ENCODE results near the gene WWOX. TPM values are rescaled to one million over a fixed set of nuclear protein-coding genes. Genes with fewer than 3 reads are reported as not detected.

WWOX gene
- polyA plus RNA-seq, 1 donor (not counting 4 experiments of a cell fraction or from before 2014, with no cell fraction given), result 5.1 TPM

GRCh38 chr16:78645657-78646056 is 546.2 kb downstream of the WWOX start:
- H3K9me1 ChIP-seq (ENCODE audit: control insufficient read depth, extremely low read depth, insufficient read depth, low read length), result no peaks in the 10 kb centered on the region
- no peaks in the 10 kb centered on the region for H3K79me2 ChIP-seq (ENCODE audit: control insufficient read depth, insufficient read depth, low read length)
- DNase-seq (ENCODE audit: low read depth, low spot score) (no peak), FAIRE-seq (no peak)
- H3K36me3 ChIP-seq (ENCODE audit: control insufficient read depth in 2 of 2, extremely low read depth in 1 of 2, insufficient read depth in 2 of 2, low read length in 2 of 2), result no peaks in the 10 kb centered on the region
- H3K27ac ChIP-seq (ENCODE audit: control insufficient read depth, insufficient read depth, low read length), result no peak overlapping the region
- no peaks in the 10 kb centered on the region for H4K20me1 ChIP-seq (ENCODE audit: control insufficient read depth, extremely low read depth, insufficient read depth, low read length)
- H3K4me2 ChIP-seq (ENCODE audit: control insufficient read depth, extremely low read depth, insufficient read depth, low read depth, low read length), result no peak overlapping the region
- H3K27me3 ChIP-seq (ENCODE audit: control insufficient read depth, extremely low read depth, insufficient read depth, low read length), result no peaks in the 10 kb centered on the region
- dilution Hi-C loops (cut with MboI; ENCODE audit: extremely low pct_ligation_motif_present, low sequenced_read_pairs), result no loop called here
- TF ChIP-seq, protein P1, sequence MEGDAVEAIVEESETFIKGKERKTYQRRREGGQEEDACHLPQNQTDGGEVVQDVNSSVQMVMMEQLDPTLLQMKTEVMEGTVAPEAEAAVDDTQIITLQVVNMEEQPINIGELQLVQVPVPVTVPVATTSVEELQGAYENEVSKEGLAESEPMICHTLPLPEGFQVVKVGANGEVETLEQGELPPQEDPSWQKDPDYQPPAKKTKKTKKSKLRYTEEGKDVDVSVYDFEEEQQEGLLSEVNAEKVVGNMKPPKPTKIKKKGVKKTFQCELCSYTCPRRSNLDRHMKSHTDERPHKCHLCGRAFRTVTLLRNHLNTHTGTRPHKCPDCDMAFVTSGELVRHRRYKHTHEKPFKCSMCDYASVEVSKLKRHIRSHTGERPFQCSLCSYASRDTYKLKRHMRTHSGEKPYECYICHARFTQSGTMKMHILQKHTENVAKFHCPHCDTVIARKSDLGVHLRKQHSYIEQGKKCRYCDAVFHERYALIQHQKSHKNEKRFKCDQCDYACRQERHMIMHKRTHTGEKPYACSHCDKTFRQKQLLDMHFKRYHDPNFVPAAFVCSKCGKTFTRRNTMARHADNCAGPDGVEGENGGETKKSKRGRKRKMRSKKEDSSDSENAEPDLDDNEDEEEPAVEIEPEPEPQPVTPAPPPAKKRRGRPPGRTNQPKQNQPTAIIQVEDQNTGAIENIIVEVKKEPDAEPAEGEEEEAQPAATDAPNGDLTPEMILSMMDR (optimal IDR thresholded peaks at IDR 0.05 in 1 of 3, IDR thresholded peaks at IDR 0.05 in 1 of 3, conservative IDR thresholded peaks at IDR 0.05 in 1 of 3; ENCODE audit: extremely low read depth in 1 of 3, insufficient read depth in 2 of 3, low read length in 3 of 3), result no peak
- no peak for TF ChIP-seq EZH2 (IDR thresholded peaks at IDR 0.05; ENCODE audit: low read length)
- no peaks in the 10 kb centered on the region for H3K9me3 ChIP-seq (ENCODE audit: control insufficient read depth, low read depth, low read length)
- no peak overlapping the region for H2AFZ ChIP-seq (ENCODE audit: control insufficient read depth, low read length)
- no peak overlapping the region for H3K9ac ChIP-seq (ENCODE audit: control insufficient read depth, extremely low read depth, insufficient read depth, low read length)
- H3K4me3 ChIP-seq (ENCODE audit: control insufficient read depth in 2 of 3, extremely low read depth in 1 of 3, insufficient read depth in 2 of 3, low read depth in 1 of 3, low read length in 3 of 3), result no peak overlapping the region
- no peaks in the 10 kb centered on the region for H3K4me1 ChIP-seq (ENCODE audit: control insufficient read depth, extremely low read depth, insufficient read depth, low read length)

DNA sequence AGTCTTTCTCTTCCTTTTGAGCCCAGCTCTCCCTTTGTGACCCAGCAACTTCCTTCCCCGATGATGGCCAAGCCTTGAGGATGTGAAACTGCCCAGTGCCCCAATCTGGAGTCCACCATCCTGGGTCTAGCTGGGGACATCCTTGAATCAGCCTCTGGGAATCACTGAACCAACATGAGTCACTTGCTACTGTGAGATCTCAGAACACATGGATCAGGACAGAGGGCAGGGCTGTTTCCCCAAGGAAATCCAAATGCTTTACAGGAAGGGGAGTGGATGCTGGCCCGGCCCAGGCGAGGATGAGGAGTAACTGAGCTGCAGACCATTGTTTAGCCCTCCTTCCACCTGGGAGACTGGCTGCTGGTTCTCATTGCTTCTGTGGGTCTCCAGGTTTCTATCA is 547.6 kb downstream of the WWOX start:
- dilution Hi-C loops (cut with MboI; ENCODE audit: extremely low pct_ligation_motif_present, low sequenced_read_pairs), result no loop called here
- DNase-seq (ENCODE audit: low read depth, low spot score) (no peak), FAIRE-seq (no peak)
- H4K20me1 ChIP-seq (ENCODE audit: control insufficient read depth, extremely low read depth, insufficient read depth, low read length), result no peaks in the 10 kb centered on the region
- H3K79me2 ChIP-seq (ENCODE audit: control insufficient read depth, insufficient read depth, low read length), result no peaks in the 10 kb centered on the region
- no peaks in the 10 kb centered on the region for H3K9me1 ChIP-seq (ENCODE audit: control insufficient read depth, extremely low read depth, insufficient read depth, low read length)
- no peak overlapping the region for H3K9ac ChIP-seq (ENCODE audit: control insufficient read depth, extremely low read depth, insufficient read depth, low read length)
- no peak overlapping the region for H2AFZ ChIP-seq (ENCODE audit: control insufficient read depth, low read length)
- H3K4me2 ChIP-seq (ENCODE audit: control insufficient read depth, extremely low read depth, insufficient read depth, low read depth, low read length), result no peak overlapping the region
- no peaks in the 10 kb centered on the region for H3K9me3 ChIP-seq (ENCODE audit: control insufficient read depth, low read depth, low read length)
- no peaks in the 10 kb centered on the region for H3K4me1 ChIP-seq (ENCODE audit: control insufficient read depth, extremely low read depth, insufficient read depth, low read length)
- no peak for TF ChIP-seq EZH2 (IDR thresholded peaks at IDR 0.05; ENCODE audit: low read length)
- no peaks in the 10 kb centered on the region for H3K27me3 ChIP-seq (ENCODE audit: control insufficient read depth, extremely low read depth, insufficient read depth, low read length)
- no peak overlapping the region for H3K27ac ChIP-seq (ENCODE audit: control insufficient read depth, insufficient read depth, low read length)
- H3K4me3 ChIP-seq (ENCODE audit: control insufficient read depth in 2 of 3, extremely low read depth in 1 of 3, insufficient read depth in 2 of 3, low read depth in 1 of 3, low read length in 3 of 3), result no peak overlapping the region
- H3K36me3 ChIP-seq (ENCODE audit: control insufficient read depth in 2 of 2, extremely low read depth in 1 of 2, insufficient read depth in 2 of 2, low read length in 2 of 2), result no peaks in the 10 kb centered on the region

GRCh38 chr16:78647491-78647890 is 548.0 kb downstream of the WWOX start:
- Histone ChIP-seq H3K27me3 (ENCODE audit: control insufficient read depth, extremely low read depth, insufficient read depth, low read length) (no peaks in the 10 kb centered on the region), H3K4me2 (ENCODE audit: control insufficient read depth, extremely low read depth, insufficient read depth, low read depth, low read length) (no peak overlapping the region), H3K36me3 (ENCODE audit: control insufficient read depth in 2 of 2, extremely low read depth in 1 of 2, insufficient read depth in 2 of 2, low read length in 2 of 2) (no peaks in the 10 kb centered on the region), H4K20me1 (ENCODE audit: control insufficient read depth, extremely low read depth, insufficient read depth, low read length) (no peaks in the 10 kb centered on the region), H3K9me3 (ENCODE audit: control insufficient read depth, low read depth, low read length) (no peaks in the 10 kb centered on the region), H3K9me1 (ENCODE audit: control insufficient read depth, extremely low read depth, insufficient read depth, low read length) (no peaks in the 10 kb centered on the region), H3K9ac (ENCODE audit: control insufficient read depth, extremely low read depth, insufficient read depth, low read length) (no peak overlapping the region), H3K27ac (ENCODE audit: control insufficient read depth, insufficient read depth, low read length) (no peak overlapping the region), H2AFZ (ENCODE audit: control insufficient read depth, low read length) (no peak overlapping the region), H3K79me2 (ENCODE audit: control insufficient read depth, insufficient read depth, low read length) (no peaks in the 10 kb centered on the region), H3K4me1 (ENCODE audit: control insufficient read depth, extremely low read depth, insufficient read depth, low read length) (no peaks in the 10 kb centered on the region), H3K4me3 (ENCODE audit: control insufficient read depth in 2 of 3, extremely low read depth in 1 of 3, insufficient read depth in 2 of 3, low read depth in 1 of 3, low read length in 3 of 3) (no peak overlapping the region)
- no peak for DNase-seq (ENCODE audit: low read depth, low spot score)
- FAIRE-seq, result no peak
- TF ChIP-seq EZH2 (IDR thresholded peaks at IDR 0.05; ENCODE audit: low read length), result no peak
- TF ChIP-seq, protein P1 (optimal IDR thresholded peaks at IDR 0.05 in 1 of 3, IDR thresholded peaks at IDR 0.05 in 1 of 3, conservative IDR thresholded peaks at IDR 0.05 in 1 of 3; ENCODE audit: extremely low read depth in 1 of 3, insufficient read depth in 2 of 3, low read length in 3 of 3), result no peak
- dilution Hi-C loops (cut with MboI; ENCODE audit: extremely low pct_ligation_motif_present, low sequenced_read_pairs), result no loop called here

All from keratinocyte (primary cell).